Hepatocyte (in vitro differentiated cells): ENCODE measurements around the gene SLC41A3. TPM values are rescaled to one million over a fixed set of nuclear protein-coding genes. Genes with fewer than 3 reads are reported as not detected.
"Not testable (repeated sequence)": the region's sequence is repeated elsewhere in the genome, so short reads cannot be mapped to it uniquely, and the experiment has no call there.

Source experiments
- DNase-seq: peaks from one replicate; pipeline ENCODE4 v3.0.0-alpha.2; 2016; ENCODE audit warnings: low spot score
- H2AFZ ChIP-seq: fragments of 200-600 bp; sonication (generic); 2 replicates; pipeline ENCODE4 v1.6.0; 2016; ENCODE audit warnings: antibody characterized with exemption, mild to moderate bottlenecking
- H3K27ac ChIP-seq: fragments of 200-600 bp; sonication (generic); 2 replicates; pipeline ENCODE4 v1.5.1; 2016; ENCODE audit warnings: mild to moderate bottlenecking
- H3K27me3 ChIP-seq: fragments of 200-600 bp; sonication (generic); 2 replicates; pipeline ENCODE4 v1.6.1; 2016
- H3K36me3 ChIP-seq: fragments of 200-600 bp; sonication (generic); replicated peaks from 2 replicates; pipeline ENCODE4 v1.5.1; 2016; ENCODE audit warnings: low read depth; ENCODE audit not compliant: insufficient read depth
- H3K4me1 ChIP-seq: fragments of 200-600 bp; sonication (generic); 2 replicates; pipeline ENCODE4 v1.5.1; 2016; ENCODE audit warnings: mild to moderate bottlenecking, moderate library complexity; ENCODE audit not compliant: insufficient read depth
- H3K4me2 ChIP-seq: fragments of 200-600 bp; sonication (generic); 2 replicates; pipeline ENCODE4 v1.6.0; 2016
- H3K4me3 ChIP-seq: fragments of 200-600 bp; sonication (generic); 2 replicates; pipeline ENCODE4 v1.5.1; 2016; ENCODE audit warnings: mild to moderate bottlenecking
- H3K79me2 ChIP-seq: fragments of 200-600 bp; sonication (generic); 2 replicates; pipeline ENCODE4 v1.6.0; 2017; ENCODE audit warnings: mild to moderate bottlenecking
- H3K9me2 ChIP-seq: fragments of 200-600 bp; sonication (generic); replicated peaks from 2 replicates; pipeline ENCODE4 v1.6.0; 2017; ENCODE audit warnings: mild to moderate bottlenecking; ENCODE audit not compliant: insufficient read depth
- H3K9me3 ChIP-seq: fragments of 200-600 bp; sonication (generic); 2 replicates; pipeline ENCODE4 v1.5.1; 2016; ENCODE audit warnings: low read depth, mild to moderate bottlenecking
- H4K20me1 ChIP-seq: fragments of 200-600 bp; sonication (generic); 2 replicates; pipeline ENCODE4 v1.6.0; 2016; ENCODE audit warnings: mild to moderate bottlenecking; ENCODE audit not compliant: insufficient read depth, poor library complexity, severe bottlenecking
- EZH2 ChIP-seq: fragments of 200-600 bp; sonication (generic); IDR thresholded peaks from 2 replicates; pipeline ENCODE4 v1.6.1; 2016; ENCODE audit warnings: antibody characterized with exemption, mild to moderate bottlenecking, borderline replicate concordance
- EZH2phosphoT487 ChIP-seq: fragments of 200-600 bp; sonication (generic); IDR thresholded peaks from one replicate; pipeline ENCODE4 v1.6.1; 2018; ENCODE audit warnings: antibody characterized with exemption, mild to moderate bottlenecking, low read depth, moderate library complexity; ENCODE audit not compliant: unreplicated experiment, severe bottlenecking
- WGBS: methylation state at CpG from one replicate; pipeline ENCODE4 v1.1.6; 2016; ENCODE audit warnings: low lambda C conversion rate; ENCODE audit errors: missing lambda C conversion rate; 5-methylcytosine and 5-hydroxymethylcytosine counted together
- polyA plus RNA-seq: library from polyadenylated mRNA; unstranded; fragments of >200 nt; fragmentation: Nextera tagmentation; extraction: Ambion mirVana; gene quantifications from 2 replicates; pipeline ENCODE4 v1.2.1, GENCODE V29; 2016
- total RNA-seq: library from RNA; depleted of rRNA; stranded (reverse); fragments of >200 nt; gene quantifications from 2 replicates; pipeline ENCODE4 v1.2.3, GENCODE V29; 2014
- TF ChIP-seq, protein P1 (sequence below): fragments of 200-600 bp; sonication (generic); IDR thresholded peaks from 2 replicates; pipeline ENCODE4 v1.5.1; 2016; ENCODE audit warnings: antibody characterized with exemption, mild to moderate bottlenecking; ENCODE audit not compliant: poor library complexity

Gene SLC41A3
- total and polyA plus RNA-seq, 2 experiments from 2014 or later: 29.3 to 43.4 TPM

DNA sequence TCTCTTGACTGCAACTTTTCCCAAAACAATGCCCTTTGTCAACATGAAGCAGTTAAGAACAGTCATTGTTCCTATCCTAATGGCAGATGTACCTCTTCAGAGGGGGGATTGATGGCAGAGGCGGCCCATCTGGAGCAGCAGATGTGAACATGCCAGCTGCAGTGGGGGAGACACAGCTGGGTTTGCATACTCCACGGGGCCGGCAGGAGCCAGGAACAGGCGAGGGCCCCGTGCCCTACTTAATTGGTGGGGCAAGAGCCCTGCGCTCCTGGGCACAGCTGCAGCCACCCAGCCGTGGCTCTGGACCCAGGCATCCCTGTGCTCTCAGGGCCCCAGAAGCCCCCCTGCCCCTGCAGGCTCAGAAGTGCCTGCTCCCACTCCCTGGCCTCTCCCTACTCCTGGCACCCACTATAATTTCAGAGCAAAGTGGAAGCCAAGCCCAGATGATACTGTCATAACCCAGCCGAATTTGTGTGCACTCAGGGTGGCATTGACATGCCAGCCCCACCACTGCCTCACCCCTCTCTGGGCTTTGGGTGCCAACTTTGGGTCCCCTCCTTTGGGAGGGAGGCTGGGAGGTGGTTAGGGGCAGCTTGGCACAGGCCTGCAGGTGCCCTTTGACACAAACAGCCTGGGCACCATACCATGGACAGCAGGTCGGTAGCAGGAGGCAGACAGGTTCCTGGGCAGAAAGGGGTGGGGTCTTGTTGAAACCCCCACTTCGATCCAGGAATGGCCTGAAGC, 80.3 kb downstream of the SLC41A3 start:
- Histone ChIP-seq H4K20me1 (no peaks in the 10 kb centered on the region), H3K4me1 (no peaks in the 10 kb centered on the region), H3K79me2 (no peaks in the 10 kb centered on the region), H3K9me2 (no peaks in the 10 kb centered on the region), H3K27me3 (no peaks in the 10 kb centered on the region), H3K4me3 (no peak overlapping the region), H3K27ac (no peak overlapping the region), H3K9me3 (no peaks in the 10 kb centered on the region), H3K4me2 (no peak overlapping the region), H2AFZ (no peak overlapping the region), H3K36me3 (no peaks in the 10 kb centered on the region)
- no peak for TF ChIP-seq EZH2phosphoT487
- no peak for TF ChIP-seq EZH2
- TF ChIP-seq, protein P1, sequence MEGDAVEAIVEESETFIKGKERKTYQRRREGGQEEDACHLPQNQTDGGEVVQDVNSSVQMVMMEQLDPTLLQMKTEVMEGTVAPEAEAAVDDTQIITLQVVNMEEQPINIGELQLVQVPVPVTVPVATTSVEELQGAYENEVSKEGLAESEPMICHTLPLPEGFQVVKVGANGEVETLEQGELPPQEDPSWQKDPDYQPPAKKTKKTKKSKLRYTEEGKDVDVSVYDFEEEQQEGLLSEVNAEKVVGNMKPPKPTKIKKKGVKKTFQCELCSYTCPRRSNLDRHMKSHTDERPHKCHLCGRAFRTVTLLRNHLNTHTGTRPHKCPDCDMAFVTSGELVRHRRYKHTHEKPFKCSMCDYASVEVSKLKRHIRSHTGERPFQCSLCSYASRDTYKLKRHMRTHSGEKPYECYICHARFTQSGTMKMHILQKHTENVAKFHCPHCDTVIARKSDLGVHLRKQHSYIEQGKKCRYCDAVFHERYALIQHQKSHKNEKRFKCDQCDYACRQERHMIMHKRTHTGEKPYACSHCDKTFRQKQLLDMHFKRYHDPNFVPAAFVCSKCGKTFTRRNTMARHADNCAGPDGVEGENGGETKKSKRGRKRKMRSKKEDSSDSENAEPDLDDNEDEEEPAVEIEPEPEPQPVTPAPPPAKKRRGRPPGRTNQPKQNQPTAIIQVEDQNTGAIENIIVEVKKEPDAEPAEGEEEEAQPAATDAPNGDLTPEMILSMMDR: no peak
- DNase-seq: no peak
- 88% methylated on average over 10 of the region's 10 CpGs for WGBS

DNA sequence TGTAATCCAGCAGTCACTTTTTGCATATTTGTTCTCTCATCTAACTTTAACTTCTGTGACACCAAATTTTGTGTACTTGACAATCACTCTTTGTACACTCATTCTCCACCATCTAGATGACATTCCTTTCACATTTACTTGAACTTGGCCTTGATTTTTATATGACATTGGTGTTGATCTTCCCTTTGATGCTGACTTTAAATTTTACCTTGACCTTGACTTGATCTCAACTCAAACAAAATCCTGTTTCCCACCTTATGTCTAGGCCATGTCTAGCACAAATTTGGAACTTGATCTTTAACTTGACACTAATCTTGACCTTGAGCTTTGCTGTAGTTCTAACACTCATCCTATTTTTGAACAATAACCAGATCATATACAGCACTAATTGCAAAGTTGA, 81.7 kb downstream of the SLC41A3 start:
- no peaks in the 10 kb centered on the region for H3K9me3 ChIP-seq
- H3K4me2 ChIP-seq: no peak overlapping the region
- H3K36me3 ChIP-seq: no peaks in the 10 kb centered on the region
- TF ChIP-seq EZH2 (no peak), EZH2phosphoT487 (no peak)
- TF ChIP-seq, protein P1: no peak
- no peaks in the 10 kb centered on the region for H3K4me1 ChIP-seq
- H3K27ac ChIP-seq: no peak overlapping the region
- no peak overlapping the region for H2AFZ ChIP-seq
- no peaks in the 10 kb centered on the region for H3K79me2 ChIP-seq
- no peaks in the 10 kb centered on the region for H3K9me2 ChIP-seq
- H3K27me3 ChIP-seq: no peaks in the 10 kb centered on the region
- H3K4me3 ChIP-seq: no peak overlapping the region
- no peak for DNase-seq
- no peaks in the 10 kb centered on the region for H4K20me1 ChIP-seq

GRCh38 chr3:125996751-125997150, 87.2 kb downstream of the SLC41A3 start:
- H4K20me1 ChIP-seq: not testable (repeated sequence)

GRCh38 chr3:125990253-125990970, 93.5 kb downstream of the SLC41A3 start:
- no peaks in the 10 kb centered on the region for H3K27me3 ChIP-seq
- H3K27ac ChIP-seq: peak overlapping the region; percentile 83
- no peaks in the 10 kb centered on the region for H4K20me1 ChIP-seq
- peak overlapping the region; percentile 98 for H2AFZ ChIP-seq
- H3K4me3 ChIP-seq: peak overlapping the region; percentile 62
- TF ChIP-seq EZH2phosphoT487 (no peak), EZH2 (no peak)
- TF ChIP-seq, protein P1: no peak
- H3K4me1 ChIP-seq: peaks cover 4% of the 10 kb centered on the region
- no peaks in the 10 kb centered on the region for H3K79me2 ChIP-seq
- no peaks in the 10 kb centered on the region for H3K36me3 ChIP-seq
- no peaks in the 10 kb centered on the region for H3K9me3 ChIP-seq
- H3K9me2 ChIP-seq: no peaks in the 10 kb centered on the region
- peak; percentile 93 for DNase-seq
- peak overlapping the region; percentile 88 for H3K4me2 ChIP-seq
- WGBS: 7% methylated on average over 42 of the region's 52 CpGs

More at GRCh38 chr3:125996751-125997150, 87.2 kb downstream of the SLC41A3 start:
- not testable (repeated sequence) for DNase-seq, H3K4me2 ChIP-seq, H3K79me2 ChIP-seq, H3K27ac ChIP-seq, H3K4me1 ChIP-seq, H3K9me2 ChIP-seq, H2AFZ ChIP-seq, H3K9me3 ChIP-seq, H3K27me3 ChIP-seq, H3K4me3 ChIP-seq, H3K36me3 ChIP-seq
- 90% methylated on average over 4 of the region's 4 CpGs for WGBS

DNA sequence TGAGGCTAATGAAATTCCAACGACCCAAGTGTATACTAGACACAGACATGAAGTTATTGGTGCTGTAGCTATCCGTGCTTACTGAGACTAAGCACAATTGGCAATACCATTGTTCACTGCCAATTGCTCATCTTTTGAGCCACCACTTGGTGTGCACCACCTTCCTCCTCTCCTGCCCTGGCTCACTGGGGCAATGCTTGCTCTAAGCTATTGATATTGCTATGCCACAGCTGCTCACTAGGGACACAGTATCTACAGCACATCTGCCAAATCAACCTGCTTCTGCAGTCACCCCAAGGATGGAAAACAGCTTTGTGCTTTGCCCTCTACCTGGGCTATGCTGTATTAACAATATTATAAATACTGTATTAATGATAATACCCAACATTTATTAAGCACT, 99.0 kb downstream of the SLC41A3 start:
- 87% methylated on average over 2 of the region's 2 CpGs for WGBS
- not testable (repeated sequence) for H3K4me3 ChIP-seq, DNase-seq

GRCh38 chr3:125977104-125977503, 106.8 kb downstream of the SLC41A3 start:
- not testable (repeated sequence) for H2AFZ ChIP-seq, H4K20me1 ChIP-seq, H3K27ac ChIP-seq, H3K27me3 ChIP-seq, H3K4me3 ChIP-seq, H3K79me2 ChIP-seq, H3K4me2 ChIP-seq, H3K4me1 ChIP-seq, H3K9me2 ChIP-seq, H3K36me3 ChIP-seq, H3K9me3 ChIP-seq, DNase-seq
- 77% methylated on average over 4 of the region's 7 CpGs for whole genome bisulfite sequencing

More for the DNA sequence above, 99.0 kb downstream of the SLC41A3 start:
- H4K20me1 ChIP-seq, H3K27ac ChIP-seq, H3K36me3 ChIP-seq, H3K79me2 ChIP-seq, H3K4me2 ChIP-seq, H2AFZ ChIP-seq, H3K4me1 ChIP-seq, H3K27me3 ChIP-seq, H3K9me2 ChIP-seq, H3K9me3 ChIP-seq: not testable (repeated sequence)
